Measurements from ENCODE around the gene EIF3F. TPM values are rescaled to one million over a fixed set of nuclear protein-coding genes. Genes with fewer than 3 reads are reported as not detected.

Gene EIF3F
- total and polyA plus RNA-seq, 8 donors, result 106 to 201 (median 175) TPM

DNA sequence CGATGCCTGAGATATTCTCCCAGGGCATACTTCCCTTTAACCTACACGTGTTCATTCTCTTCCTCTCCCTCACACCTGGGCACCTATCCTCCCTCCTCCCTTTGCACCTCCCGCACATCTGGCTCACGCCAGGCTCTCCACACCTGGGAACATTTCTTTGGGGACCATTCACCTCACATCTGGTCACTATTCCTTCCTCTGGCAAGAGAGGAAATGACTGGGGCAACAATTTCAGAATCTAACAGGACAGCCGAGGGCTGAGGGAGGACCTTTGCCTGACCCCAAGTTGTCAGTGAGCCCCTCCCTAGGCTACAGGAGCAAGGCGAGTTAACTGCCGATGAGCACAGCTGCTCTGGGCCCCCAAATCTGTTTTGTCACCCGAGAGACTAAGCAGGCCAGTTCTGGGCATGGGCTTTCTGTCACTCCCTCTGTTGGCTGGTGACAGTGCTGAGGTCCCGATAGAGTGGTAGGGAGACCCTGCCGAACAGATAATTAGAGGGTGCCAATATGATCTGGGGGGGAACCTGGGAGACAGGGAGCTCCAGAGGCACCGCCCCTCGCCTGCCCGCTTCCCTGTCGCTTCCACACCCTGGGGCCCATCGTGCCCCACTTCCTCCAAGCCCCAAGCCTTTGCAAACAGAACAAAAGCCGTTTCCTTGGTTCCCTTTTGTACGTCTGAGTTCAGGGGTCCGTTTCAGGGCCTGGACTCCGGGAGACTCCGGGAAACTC lies 45.6 kb downstream of the EIF3F start:
- Histone ChIP-seq H3K27ac (no peak overlapping the region), H3K9me3 (no peaks in the 10 kb centered on the region), H3K27me3 (no peaks in the 10 kb centered on the region), H3K4me3 (no peak overlapping the region), H3K4me1 (no peaks in the 10 kb centered on the region), H3K36me3 (no peaks in the 10 kb centered on the region)
- no peak for FAIRE-seq
- intact Hi-C loops (cut with DNase I), result loop anchor here in 1 of 3 donors (5.0 kb wide), 1 partner anchor 55 kb away; no protein-coding TSS in a partner anchor
- TF ChIP-seq, protein P1, sequence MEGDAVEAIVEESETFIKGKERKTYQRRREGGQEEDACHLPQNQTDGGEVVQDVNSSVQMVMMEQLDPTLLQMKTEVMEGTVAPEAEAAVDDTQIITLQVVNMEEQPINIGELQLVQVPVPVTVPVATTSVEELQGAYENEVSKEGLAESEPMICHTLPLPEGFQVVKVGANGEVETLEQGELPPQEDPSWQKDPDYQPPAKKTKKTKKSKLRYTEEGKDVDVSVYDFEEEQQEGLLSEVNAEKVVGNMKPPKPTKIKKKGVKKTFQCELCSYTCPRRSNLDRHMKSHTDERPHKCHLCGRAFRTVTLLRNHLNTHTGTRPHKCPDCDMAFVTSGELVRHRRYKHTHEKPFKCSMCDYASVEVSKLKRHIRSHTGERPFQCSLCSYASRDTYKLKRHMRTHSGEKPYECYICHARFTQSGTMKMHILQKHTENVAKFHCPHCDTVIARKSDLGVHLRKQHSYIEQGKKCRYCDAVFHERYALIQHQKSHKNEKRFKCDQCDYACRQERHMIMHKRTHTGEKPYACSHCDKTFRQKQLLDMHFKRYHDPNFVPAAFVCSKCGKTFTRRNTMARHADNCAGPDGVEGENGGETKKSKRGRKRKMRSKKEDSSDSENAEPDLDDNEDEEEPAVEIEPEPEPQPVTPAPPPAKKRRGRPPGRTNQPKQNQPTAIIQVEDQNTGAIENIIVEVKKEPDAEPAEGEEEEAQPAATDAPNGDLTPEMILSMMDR (IDR thresholded peaks at IDR 0.05), result no peak
- no peak for DNase-seq
- WGBS, 2 donors, result 32 to 35% methylated on average over 20 of the region's 20 CpGs
- ATAC-seq, result peak in 1 of 4 donors; percentile 17

DNA sequence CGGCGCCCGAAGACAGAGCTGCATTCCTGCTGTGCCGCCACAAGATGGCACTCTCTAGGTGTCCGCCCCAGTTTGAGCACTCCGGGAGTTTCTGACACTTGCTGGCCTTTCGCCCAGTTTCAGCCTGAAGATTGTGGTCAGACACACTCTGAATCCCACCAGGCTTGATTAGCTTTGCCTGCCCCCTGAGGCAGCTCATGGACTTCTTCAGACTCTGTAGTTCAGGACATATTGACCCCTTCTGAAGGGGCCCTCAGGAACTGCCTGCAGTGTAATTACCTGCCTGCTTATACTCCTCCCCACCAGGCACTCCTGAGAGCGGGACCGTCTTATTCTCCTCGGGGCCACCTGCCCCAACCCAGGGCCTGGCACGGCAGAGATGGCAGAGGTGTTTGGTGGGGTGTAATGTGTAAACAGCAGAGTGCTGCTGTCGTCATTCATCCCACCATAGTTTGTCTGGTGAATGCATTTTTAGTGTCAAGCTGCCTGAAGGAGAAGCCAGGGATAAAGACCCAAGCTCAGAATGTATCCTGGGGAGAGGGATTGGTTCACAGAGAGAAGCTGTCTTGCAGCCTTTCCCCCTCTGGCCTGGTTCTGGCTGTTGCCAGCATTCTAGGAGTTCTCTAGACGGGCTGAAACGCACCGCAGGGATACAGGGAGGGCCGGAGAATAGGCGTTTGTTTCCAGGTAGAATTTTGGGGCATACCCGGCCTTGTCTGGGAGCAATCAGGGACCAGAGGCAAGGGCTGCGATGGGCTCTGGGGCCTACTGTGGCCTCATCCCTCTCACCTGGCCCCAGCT lies 46.4 kb downstream of the EIF3F start:
- intact Hi-C loops (cut with DNase I), result loop anchor here in 1 of 3 donors (5.0 kb wide), 1 partner anchor 54 kb away; no protein-coding TSS in a partner anchor
- no peaks in the 10 kb centered on the region for H3K36me3 ChIP-seq
- ATAC-seq (peak; percentile 80 to 98 (median 94)), DNase-seq (peak; percentile 70 to 89 (median 84)), FAIRE-seq (no peak)
- H3K9me3 ChIP-seq, result no peaks in the 10 kb centered on the region
- no peaks in the 10 kb centered on the region for H3K27me3 ChIP-seq
- TF ChIP-seq, protein P1 (IDR thresholded peaks at IDR 0.05), result peak; percentile 64 to 89 (median 86)
- no peak overlapping the region for H3K4me3 ChIP-seq
- H3K4me1 ChIP-seq, result no peaks in the 10 kb centered on the region
- 41 to 46% methylated on average over 19 of the region's 19 CpGs for WGBS, 2 donors
- no peak overlapping the region for H3K27ac ChIP-seq

DNA sequence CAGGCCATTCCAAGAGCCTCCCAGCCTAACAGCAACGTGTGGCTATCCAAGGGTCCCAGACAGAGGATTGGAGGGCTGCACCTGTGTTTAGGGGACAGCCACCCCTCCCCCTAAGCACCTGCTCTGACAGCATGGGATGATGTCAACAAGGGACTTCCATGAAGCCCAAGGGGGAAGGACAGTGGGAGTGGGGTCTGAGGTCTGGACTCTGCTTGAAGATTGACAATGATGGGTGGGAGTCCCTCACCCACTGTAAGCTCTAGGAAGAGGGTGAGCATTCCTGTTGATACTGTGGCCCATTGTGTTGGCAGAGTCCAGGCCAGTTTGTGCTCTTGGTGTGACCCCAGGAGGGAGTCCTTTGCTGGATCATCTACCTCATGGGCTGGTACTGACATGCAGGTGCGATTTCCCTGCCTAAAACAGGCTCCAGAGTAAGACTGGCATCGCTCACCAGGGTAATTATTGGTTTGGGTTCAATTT lies 47.0 kb downstream of the EIF3F start:
- WGBS, 2 donors, result 69 to 83% methylated on average over 3 of the region's 3 CpGs
- Histone ChIP-seq H3K4me1 (no peaks in the 10 kb centered on the region), H3K27ac (no peak overlapping the region), H3K36me3 (no peaks in the 10 kb centered on the region), H3K4me3 (no peak overlapping the region), H3K9me3 (no peaks in the 10 kb centered on the region), H3K27me3 (no peaks in the 10 kb centered on the region)
- intact Hi-C loops (cut with DNase I), result loop anchor here in 1 of 3 donors (5.0 kb wide), 1 partner anchor 53 kb away; no protein-coding TSS in a partner anchor
- FAIRE-seq (no peak), DNase-seq (no peak), ATAC-seq (no peak)
- TF ChIP-seq, protein P1 (IDR thresholded peaks at IDR 0.05), result no peak

DNA sequence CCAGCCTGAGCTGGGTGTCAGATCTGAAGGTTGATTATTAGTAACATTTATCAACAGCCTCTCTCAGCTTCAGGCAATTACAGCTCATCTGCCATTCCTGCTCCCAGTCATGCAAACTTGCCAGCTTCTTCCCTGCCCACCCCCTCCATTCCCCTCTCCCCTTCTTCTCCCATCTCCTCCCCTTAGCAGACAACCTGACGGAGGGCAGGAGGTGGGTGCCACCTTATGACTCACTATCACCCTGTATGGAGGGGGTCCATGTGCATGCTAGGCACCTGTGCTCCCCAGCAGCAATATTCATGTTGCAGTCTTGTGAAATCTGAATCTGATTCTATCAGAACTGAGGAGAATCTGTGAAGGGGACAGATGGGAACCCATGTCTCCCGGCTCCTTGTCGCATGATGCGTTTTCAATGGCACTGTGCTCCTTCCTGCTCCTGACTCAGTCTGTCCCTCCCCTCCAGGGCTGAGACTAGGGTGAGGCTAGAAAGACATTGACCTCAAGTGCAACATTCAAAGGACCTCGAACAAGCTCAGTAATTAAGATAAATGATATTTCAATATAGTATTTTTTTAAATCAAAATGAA lies 47.6 kb downstream of the EIF3F start:
- no peak for DNase-seq
- FAIRE-seq, result no peak
- 67 to 77% methylated on average over 5 of the region's 5 CpGs for WGBS, 2 donors

More for the DNA sequence above, 47.6 kb downstream of the EIF3F start:
- TF ChIP-seq, protein P1 (IDR thresholded peaks at IDR 0.05), result no peak
- H3K4me1 ChIP-seq, result no peaks in the 10 kb centered on the region
- ATAC-seq, result no peak
- no peaks in the 10 kb centered on the region for H3K27me3 ChIP-seq
- intact Hi-C loops (cut with DNase I), result loop anchor here in 1 of 3 donors (5.0 kb wide), 1 partner anchor 53 kb away; no protein-coding TSS in a partner anchor
- H3K27ac ChIP-seq, result no peak overlapping the region
- no peak overlapping the region for H3K4me3 ChIP-seq
- H3K9me3 ChIP-seq, result no peaks in the 10 kb centered on the region
- no peaks in the 10 kb centered on the region for H3K36me3 ChIP-seq
